ENCODE data around the gene UNC5B.

DNA sequence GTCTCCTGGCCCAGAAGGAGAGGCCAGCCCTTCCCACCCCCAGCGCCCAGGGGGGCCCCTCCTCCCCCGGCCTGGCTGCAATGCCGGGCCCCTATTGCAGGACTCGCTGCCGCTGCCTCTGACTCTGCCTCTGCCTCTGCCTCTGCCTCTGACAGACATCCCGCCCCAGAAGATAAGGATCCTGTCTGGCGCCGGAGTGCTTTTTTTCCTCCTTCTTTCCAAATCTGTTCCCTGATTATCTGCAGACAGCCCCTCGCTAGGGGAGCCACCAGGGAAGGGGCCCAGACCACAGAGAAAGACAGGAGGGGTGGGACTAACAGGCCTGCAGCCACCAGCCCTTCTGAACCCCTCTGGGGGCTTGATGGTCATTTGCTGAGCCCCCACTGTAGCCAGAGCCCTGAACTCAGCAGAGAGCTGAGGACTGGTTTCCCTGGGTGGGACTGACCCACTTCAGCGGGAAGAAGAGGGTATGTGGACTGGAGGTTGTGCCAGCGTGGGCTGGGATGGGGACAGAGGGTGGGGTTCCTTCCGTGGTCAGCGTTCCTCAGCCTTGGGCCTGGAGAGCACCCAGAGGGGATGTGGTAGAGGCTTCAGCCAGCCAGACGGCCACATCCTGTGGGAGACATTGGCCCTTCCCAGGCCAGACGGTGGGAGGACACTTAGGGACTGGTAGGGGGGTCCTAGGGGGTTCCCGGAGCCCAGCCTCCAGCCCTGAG, 22.8 kb downstream of the UNC5B start:
- no peak for TF ChIP-seq POLR2A (IDR thresholded peaks at IDR 0.05; ENCODE audit: low read depth, low read length)
- no peak for TF ChIP-seq POLR2AphosphoS5 (IDR thresholded peaks at IDR 0.05; ENCODE audit: low read depth, low read length)
- TF ChIP-seq TAF1 (IDR thresholded peaks at IDR 0.05; ENCODE audit: borderline replicate concordance, low read depth, low read length), result no peak
